Coronary artery (tissue), 2 donors: ENCODE data around the gene TBC1D16.

ENCODE experiments used
- DNase-seq: peaks from one replicate; pipeline ENCODE4 v3.0.0-alpha.2; 2017; ENCODE audit warnings: low spot score
- H3K27ac ChIP-seq, 2 donors: fragments of 200-600 bp; sonication (generic); one replicate each; pipeline ENCODE4 v1.5.1; 2016 to 2019
- H3K4me3 ChIP-seq: fragments of 200-600 bp; sonication (generic); 2 replicates; pipeline ENCODE4 v1.5.1; 2016; ENCODE audit warnings: mild to moderate bottlenecking, moderate library complexity
- TF ChIP-seq, protein P1 (sequence below): fragments of 200-600 bp; sonication (generic); IDR thresholded peaks from one replicate; pipeline ENCODE4 v1.5.1; 2019; ENCODE audit warnings: antibody characterized with exemption

Gene TBC1D16

DNA sequence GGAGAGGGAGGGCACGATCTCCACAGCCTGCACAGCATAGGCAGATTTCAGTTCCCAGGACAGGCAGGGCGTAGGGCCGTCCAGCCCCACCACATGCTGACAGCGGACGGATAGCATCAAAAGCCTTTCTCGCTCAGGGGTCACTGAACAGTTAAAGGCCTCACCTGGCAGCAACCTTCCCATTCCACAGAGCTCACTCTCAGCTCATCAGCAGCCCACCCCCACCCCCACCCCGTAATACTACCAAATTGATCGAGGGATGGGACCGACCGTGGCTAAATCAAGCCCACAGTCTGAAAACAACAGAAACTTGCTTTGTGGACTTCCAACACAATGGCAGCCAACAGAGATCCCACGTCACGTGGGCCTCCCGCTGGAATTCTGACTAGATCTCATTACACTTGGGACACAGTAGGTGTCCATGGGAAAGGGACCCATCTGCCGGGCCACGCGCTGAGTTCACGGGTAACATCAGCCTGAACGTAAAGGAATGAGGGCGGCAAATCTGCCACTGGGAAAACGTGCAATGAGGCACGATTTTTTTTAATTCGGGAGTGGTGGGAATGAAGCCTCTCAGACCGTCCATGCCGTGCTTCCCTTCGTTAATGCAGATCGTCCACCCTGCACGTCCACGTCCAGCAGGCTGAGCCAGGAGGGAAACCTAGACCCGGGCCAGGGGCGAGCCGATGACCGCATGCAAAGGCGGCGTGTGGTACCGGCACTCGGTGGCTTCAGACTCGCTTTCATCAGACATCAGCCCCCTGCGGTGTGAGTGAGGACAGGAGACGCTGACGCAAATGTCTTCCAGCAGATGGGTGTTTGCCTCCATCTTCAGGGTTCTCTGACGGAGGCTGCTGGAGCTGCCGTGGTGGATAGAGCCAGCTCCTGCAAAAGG lies 92.1 kb downstream of the TBC1D16 start:
- Histone ChIP-seq H3K27ac (no peak overlapping the region), H3K4me3 (no peak overlapping the region)
- peak; percentile 60 for DNase-seq
- TF ChIP-seq, protein P1, sequence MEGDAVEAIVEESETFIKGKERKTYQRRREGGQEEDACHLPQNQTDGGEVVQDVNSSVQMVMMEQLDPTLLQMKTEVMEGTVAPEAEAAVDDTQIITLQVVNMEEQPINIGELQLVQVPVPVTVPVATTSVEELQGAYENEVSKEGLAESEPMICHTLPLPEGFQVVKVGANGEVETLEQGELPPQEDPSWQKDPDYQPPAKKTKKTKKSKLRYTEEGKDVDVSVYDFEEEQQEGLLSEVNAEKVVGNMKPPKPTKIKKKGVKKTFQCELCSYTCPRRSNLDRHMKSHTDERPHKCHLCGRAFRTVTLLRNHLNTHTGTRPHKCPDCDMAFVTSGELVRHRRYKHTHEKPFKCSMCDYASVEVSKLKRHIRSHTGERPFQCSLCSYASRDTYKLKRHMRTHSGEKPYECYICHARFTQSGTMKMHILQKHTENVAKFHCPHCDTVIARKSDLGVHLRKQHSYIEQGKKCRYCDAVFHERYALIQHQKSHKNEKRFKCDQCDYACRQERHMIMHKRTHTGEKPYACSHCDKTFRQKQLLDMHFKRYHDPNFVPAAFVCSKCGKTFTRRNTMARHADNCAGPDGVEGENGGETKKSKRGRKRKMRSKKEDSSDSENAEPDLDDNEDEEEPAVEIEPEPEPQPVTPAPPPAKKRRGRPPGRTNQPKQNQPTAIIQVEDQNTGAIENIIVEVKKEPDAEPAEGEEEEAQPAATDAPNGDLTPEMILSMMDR = no peak

DNA sequence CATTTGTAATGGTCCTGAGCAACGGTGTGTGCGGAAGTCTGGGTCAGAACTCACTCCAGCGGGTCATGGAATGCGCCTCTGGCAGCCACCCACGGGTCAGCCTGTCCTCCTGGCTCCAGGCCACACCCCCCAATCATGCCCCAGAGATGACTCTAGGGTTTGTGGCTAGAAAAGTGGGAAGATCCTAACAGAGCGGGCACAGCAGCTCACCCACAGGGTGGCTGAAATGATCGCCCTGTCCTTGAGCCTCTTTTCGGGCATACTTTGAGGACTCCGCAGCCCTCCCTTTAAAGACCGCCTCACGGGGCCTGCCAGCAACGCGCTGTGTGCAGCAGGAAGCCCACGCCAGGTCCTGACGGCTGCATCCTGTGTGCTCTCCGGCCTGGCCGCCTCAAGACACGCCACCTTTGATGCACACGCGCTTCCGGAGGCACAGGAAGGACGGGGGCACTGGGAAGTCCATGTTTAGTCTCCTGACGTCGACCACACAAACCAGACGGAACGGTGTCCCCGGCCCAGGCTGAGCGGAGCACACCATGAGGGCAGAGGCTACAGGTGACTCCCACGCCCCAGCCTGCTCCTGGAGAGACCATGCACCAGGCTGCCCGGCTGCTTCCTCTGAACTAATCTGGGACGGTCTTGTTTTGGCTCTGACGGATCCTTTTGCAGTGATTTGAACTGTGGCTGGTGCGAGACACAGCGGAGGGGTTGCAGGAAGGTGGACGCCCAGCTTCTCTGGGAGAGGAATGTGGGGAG lies 92.9 kb downstream of the TBC1D16 start:
- TF ChIP-seq, protein P1 = no peak
- H3K27ac ChIP-seq = no peak overlapping the region
- peak; percentile 64 for DNase-seq
- no peak overlapping the region for H3K4me3 ChIP-seq

DNA sequence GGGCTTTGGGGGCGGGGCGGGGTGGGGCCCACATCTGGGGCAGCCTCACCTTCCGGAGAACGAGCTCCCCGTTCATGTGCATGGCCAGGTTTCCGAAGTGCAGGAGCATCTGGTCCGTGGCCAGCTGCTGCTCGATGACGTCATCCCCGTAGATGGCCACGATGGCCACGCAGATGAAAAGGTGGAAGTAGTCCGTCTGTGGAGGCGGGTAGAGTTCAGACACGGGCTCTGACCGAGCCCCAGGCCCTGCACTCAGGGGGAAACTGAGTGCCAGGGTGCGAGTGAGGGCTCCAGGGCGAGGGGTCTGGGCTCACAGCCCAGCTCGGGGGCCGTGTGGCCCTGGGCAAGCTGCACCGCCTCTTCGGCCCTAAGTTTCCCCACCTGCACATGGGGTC lies 93.7 kb downstream of the TBC1D16 start:
- TF ChIP-seq, protein P1 = no peak
- Histone ChIP-seq H3K27ac (no peak overlapping the region), H3K4me3 (no peak overlapping the region)
- peak; percentile 68 for DNase-seq

DNA sequence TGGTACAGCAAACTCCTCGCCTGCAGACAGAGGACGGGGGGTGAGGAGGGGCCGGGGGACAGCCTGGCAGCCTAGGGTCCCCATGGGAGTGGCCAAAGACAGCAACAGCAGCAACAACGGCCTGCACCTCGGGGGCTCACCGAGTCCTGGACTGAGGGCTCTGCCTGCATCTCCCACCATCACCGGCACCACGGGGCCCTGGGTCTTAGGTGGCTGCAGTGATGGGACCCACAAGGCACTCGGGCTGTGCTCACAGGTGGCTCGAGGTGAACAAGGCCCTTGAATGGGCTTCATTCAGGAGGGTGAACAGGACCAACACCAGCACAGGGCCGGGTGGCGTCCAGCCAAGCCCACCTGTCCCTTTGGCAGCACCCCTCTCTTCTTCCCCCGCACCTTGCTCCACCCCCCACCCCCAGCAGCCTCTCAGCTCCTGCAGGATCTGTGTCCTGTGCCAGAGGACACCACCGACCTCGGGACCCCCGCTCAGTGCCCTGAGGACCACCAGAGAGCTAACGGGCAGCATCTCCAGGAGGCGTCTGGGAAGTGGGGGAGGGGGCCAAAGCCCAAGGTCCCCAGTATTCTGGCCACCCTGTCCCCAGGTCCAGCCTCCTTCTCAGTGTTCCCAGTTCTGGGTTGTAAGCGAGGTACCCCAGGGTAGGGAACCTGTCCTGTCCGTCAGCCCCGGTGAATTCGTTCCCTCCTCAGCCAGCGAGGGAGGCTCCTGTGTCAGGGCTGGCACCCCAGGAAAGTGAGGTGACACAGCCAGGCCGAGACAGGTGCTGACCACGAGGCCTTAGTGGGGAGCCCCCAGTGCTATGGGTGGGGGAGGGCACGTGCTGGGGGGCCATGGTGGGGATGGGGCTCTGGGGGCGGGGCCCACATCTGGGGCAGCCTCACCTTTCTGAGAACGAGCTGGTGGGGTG lies 94.3 kb downstream of the TBC1D16 start:
- H3K27ac ChIP-seq = no peak overlapping the region
- TF ChIP-seq, protein P1 = no peak
- H3K4me3 ChIP-seq = no peak overlapping the region
- DNase-seq = no peak

DNA sequence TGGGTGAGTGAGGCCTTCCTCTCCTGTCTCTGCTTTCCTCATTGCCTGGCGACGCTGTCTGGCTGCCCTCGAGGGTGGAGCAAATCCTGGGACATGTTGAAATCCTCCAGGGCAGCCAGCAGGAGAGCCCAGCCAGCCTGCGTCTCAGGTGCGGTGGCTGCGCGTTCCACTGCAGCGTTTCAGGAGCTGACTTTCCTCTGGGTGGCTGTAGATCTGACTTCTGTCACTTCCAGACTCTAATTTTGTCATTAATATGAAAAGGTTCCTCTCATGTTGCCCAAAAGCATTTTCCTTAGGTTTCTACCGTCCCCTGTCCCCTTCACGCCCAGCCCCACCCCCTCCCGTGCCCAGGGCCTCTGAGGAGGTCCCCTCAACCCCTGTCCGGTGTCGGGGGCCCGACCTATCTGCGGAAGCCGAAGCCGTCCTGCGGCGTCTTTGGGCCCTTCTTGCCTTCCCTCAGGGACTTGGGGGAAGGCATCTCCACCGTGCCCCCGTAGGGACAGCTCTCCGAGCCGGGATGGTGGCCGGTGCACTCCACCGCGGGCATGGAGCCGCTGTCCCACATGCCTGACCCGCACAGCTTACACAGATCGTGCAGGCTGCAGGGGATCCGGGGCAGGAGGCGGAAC lies 95.1 kb downstream of the TBC1D16 start:
- no peak for DNase-seq
- H3K4me3 ChIP-seq = no peak overlapping the region
- TF ChIP-seq, protein P1 = no peak
- no peak overlapping the region for H3K27ac ChIP-seq

DNA sequence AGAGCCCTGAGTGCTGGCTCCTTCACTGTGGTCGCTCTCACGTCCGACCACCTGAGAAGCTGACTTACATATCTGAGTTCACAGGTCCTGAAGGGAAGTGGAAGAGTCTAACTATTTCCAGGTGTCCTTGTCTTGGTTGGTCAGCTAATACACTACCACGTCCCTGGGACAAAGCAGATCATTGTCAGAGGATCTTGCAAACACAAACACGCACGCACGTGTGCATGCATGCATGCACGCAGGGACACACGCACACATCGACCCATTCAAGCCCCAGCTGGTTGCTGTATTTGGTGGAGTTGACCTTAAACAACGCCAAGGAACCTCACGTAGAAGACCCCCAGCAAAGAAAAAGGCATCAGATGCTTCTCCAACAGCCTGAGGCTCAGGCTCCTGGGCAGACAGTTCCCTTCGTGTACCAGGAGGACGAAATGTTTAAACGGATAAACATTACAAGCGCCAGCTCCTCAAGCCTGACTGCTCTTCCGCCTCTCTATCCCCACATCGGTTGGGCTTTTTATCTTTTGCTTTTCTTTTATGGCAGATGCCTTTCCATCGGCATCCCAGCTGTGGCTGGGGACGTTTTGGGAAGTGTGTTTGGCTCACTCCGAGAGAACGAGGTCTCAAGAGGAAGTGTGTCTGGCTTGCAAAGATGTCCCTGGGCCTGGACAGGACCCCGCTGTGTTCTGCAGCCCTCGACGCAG lies 95.8 kb downstream of the TBC1D16 start:
- no peak overlapping the region for H3K27ac ChIP-seq
- H3K4me3 ChIP-seq = no peak overlapping the region
- TF ChIP-seq, protein P1 = no peak
- no peak for DNase-seq
